Glomerular visceral epithelial cell (primary cell): ENCODE results near the gene NR1H4.
"Not testable (repeated sequence)": the region's sequence is repeated elsewhere in the genome, so short reads cannot be mapped to it uniquely, and the experiment has no call there.

Experiments used
- DNase-seq: peaks from one replicate; pipeline ENCODE4 v3.0.0-alpha.2; 2016; ENCODE audit errors: extremely low spot score

The NR1H4 gene

DNA sequence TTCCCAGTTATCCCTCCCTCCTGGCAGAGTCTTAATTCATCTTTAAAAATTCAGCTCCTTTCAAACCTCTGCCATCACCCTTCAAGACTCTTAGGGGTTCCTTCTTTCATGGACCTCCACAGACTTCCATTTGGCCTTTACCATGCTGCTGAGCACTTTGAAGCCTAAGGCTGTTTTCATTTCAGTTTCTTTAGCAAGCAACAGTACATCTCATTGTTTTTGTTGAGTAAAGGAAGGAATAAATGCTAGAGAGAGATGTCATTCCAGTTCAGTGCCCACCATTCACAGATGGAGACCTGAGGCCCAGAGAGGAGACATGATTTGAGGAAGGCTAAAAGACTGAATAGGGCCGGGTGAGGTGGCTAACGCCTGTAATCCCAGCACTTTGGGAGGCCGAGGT lies 98.5 kb downstream of the NR1H4 start:
- DNase-seq, result no peak

DNA sequence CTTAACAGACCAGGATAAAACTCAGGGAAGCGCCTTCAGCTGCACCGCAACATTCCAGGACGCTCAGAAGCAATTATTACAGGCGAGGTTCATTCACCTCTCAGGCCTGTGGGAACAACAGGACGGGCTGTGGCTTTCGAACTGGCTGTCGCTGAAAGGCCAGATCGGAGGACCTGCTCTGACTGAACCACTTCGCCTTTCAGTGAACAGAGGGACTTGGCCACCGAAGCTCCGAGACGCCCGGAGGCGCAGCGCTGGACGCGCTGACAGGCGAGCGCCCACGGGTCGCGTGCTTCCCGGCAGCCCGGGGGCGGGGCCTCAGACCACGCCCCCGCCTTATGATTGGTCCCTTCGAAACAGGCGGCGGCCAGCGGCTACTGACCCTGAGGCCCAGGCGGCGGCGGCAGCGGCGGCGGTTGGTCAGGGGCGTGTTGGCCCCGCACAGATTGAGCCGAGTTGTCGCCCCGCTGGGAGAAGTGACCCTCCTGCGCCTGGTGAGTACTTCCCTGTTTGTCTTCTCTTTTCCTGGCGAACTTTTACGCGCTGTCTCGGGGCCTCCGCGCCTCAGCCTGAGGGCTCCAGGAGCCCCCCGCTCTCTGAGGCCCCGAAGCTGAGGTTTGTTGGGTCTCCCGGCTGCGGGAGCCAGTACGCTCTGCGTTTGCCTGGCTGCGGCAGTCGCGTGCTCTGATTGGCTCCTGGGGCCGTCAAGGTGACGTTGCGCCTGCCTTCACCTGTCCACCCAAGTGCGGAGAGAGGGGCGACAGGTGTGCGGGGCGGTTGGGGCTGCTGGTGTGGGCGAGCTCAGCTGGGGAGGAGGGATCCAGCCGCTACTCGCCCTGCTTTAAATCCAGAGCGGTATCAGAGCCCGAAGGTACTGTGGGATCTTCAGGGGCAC lies 99.9 kb downstream of the NR1H4 start, which contains the start of gene GAS2L3:
Gene GAS2L3, plus strand, starts transcription at position 393 of the 895 bp plus-strand sequence. CDS start 21,221 bp downstream, outside the sequence.
- DNase-seq, result peak; percentile 88

DNA sequence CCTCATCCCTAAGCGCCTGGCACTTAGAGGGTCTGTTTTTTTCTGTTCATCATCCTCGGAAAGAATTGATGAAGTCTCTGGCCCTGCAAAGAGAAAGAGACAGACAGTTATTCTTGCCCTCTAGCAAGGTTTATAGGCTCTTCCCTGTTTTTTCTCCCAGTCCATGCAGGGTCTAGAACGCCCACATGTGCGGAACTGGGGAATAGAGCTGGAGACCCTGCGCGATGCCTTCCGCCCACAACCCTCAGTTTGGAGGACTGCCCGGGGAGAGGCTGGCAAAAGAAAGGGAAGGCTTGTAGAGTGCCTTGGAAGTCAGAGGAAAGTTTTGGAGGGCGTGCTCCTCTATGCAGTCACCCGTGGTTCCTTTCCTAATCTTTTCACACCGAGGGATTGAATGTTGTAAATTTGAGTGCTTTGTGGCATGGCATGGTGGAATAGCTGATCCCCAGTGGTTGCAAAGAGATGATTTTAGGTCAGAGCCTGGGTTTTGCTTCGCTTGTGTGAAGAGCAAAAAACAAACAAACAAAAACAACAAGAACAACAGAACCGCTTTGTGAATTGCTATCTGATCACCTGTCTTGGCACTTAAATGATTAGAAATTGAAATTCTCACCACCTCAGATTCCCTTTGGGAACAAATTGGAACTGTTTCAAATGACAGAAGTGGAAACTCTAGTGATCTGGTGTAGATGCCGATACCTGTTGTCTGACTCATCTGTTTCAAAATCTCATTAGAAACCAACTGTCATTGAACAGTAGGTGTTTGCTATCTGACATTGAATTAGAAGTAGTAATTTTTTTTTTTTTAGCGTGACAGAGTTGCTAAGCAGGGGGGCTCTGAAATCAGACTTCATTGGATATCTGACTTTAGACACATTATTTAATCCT lies 100.8 kb downstream of the NR1H4 start:
- peak; percentile 42 for DNase-seq

DNA sequence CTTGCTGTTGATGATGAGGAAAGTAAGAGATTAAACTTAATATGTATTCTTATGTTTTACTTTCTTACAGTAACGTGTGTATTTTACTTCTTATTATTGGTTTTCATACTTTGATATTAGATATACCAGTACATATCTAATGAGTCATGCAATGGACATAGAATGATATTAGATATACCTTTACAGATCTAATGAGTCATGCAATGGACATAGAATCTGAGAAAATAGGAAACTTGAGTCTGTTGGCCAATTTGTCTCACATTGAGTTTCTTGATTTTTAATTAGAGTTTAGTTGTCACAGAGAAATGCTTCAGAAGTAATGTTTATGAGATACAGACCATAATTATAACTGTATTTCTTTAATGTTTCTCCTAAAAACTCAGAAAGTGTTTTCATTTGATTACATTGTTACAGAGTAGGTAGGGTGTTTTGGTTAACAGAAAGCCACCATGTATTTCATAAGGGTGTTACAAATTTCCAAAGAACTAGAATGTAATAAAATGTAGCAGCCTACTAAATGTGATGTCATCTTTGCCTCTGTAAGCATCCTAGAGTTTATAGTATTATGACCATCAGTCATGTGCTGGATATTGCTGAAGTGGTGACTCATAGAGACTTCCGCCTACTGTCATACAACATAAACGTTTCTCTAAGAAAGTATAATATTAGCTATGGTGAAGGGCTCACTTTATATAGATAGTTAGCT lies 102.8 kb downstream of the NR1H4 start:
- peak; percentile 63 for DNase-seq

DNA sequence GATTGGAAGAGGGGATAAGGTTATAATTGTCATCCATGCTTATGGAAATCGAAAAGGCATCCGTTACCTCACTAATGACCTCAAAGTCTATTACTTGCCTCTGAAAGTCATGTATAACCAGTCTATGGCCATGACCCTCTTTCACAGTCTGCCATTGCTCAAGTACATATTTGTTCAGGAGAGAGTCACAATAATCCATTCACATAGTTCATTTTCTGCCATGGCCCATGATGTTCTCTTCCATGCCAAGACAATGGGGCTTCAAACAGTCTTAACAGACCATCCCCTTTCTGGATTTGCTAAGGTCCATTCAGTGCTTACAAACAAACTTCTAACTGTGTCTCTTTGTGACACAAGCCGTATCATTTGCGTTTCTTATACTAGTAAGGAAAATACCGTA lies 105.3 kb downstream of the NR1H4 start:
- DNase-seq, result no peak

DNA sequence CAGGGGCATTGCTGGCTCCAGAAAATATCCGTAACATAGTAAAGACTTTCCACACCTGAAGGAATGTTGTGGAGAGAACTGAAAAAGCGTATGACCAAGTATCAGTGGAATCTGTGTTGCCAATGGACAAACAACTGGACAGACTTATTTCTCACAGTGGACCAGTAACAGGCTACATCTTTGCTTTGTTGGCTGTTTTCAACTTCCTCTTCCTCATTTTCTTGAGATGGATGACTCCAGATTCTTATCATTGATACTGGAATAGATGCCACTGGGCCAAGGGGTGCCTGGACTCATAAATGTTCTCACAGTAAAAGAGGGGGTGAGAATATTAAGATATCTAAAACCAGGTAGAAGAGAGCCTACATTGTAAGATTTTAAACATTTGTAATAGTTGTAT lies 106.2 kb downstream of the NR1H4 start:
- DNase-seq, result no peak

DNA sequence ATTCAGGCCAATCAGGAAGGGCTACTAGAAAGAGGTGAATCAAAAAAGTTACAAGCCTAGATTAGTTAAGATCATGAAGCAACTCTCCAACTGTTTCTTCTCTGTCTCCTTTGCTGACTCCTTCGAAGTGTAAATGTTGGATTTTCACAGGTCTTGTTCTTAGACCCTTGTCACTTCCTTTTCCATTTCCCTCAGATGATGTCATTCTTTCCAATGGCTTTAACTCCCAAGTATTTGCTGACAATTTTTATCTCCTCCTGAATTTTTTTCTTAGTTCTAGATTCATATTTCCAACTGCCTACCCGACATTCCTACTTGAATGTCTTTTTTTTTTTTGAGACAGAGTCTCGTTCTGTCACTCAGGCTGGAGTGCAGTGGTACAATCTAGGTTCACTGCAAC lies 110.6 kb downstream of the NR1H4 start:
- DNase-seq, result no peak

DNA sequence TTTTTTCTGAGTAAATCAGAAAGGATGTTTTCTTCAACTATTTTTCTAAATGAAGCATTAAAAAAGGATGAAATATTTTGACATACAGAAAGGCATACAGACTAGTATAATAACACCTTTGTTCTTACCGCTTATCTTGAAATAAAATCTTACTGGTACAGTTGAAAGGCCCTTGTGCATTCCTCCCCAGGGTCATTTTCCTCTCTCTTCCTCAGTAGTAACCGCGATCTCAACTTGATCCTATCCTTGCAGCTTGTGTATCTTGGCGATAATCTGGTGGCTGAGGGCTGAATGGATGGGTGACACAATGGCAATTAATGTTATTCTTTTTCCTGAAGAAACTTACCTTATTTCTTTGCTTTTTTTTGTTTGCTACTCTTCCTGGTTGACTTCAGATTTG lies 118.3 kb downstream of the NR1H4 start:
- no peak for DNase-seq

DNA sequence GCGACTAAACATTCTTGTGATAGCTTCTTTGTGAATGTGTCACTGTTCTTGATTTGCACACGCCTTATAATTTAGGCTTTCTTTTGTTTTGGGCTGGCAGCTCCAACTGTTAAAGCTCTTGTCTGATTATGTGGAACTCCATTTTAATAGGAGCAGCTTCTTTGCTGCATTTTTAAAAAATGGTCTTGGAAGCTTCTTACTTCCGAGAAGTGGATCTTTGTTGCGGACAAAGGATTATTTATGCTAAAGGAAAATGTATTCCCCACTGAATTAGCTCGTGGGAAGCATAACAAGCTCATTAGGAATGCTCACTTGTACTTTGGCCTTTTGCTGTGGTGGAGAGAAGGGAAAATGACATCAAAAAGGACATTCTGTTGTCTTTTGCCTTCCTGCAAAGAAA lies 119.8 kb downstream of the NR1H4 start:
- peak; percentile 4 for DNase-seq

DNA sequence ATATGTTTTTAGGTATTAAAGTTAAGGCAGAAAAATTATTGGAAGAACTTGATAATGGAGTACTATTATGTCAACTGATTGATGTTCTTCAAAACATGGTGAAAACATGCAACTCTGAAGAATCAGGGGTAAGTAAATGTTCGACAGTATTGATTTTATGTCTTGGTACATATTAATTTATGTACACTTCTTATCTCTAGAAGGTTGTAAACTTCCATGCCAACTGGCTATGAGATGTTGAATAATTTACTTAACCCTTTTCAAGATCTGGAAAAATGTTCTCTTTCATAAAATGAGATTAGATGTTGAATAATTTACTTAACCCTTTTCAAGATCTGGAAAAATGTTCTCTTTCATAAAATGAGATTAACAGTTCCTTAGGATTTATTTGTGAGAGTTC lies 128.0 kb downstream of the NR1H4 start:
- DNase-seq, result no peak

DNA sequence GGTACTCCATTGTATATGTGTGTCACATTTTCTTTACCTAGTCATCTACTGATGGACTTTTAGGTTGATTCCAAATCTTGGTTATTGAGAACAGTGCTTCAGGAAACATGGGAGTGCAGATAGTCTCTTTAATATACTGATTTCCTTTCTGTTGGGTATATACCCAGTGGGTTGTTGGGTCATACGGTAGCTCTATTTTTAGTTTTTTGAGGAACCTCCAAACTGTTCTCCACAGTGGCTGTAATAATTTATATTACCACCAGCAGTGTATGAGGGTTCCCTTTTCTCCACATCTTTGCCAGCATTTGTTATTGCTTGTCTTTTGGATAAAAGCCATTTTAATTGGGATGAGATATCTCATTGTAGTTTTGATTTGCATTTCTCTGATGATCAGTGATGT lies 129.3 kb downstream of the NR1H4 start:
- DNase-seq, result not testable (repeated sequence)

DNA sequence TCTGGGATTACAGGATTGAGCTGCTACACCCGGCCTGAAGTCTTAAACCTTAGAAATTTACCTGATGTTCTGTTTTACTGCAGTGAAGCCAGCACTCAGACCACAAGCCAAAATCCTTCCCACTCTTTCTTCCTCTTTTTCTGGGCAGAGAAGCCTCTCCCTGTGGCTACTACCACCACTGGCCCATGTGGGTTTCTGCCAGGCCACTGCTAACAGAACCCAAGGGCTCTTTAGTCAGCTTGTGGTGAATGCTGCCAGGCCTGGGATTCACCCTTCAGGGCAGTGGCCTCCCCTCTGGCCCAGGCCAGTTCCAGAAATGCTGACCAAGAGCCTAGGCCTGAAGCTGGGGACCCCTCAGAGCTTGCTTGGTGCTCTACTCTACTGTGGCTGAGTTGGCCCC lies 135.1 kb downstream of the NR1H4 start:
- no peak for DNase-seq

DNA sequence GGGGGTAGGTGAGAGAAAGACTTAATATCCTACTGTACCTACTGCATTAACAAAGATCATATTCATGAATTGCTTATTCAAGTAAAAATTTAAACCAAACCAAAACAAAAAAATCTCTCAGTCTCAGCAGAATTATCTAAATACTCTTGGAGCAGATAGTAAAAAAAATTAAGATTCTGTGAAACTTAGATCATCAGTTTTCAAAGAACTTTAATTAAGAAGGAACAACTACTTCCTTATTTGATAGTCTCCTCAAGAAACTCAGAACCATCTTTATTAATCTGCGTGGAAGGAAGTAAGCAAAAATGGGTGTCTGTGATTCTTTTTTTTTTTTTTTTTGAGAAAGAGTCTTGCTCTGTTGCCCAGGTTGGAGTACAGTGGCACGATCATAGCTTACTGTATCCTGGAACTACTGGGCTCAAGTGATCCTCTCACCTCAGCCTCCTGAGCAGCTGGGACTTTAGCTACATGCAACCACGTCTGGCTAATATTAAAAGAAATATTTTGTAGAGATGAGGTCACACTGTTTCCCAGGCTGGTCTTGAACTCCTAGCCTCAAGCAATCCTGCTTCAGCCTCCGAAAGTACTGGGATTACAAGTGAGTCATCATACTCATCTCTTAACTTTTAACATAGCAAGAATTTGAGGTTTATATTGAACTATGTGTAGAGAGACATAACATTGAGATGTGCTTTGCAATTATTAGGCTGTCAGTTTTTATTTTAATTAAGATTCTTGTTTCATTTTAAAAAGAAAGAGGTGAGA lies 137.2 kb downstream of the NR1H4 start:
- no peak for DNase-seq

DNA sequence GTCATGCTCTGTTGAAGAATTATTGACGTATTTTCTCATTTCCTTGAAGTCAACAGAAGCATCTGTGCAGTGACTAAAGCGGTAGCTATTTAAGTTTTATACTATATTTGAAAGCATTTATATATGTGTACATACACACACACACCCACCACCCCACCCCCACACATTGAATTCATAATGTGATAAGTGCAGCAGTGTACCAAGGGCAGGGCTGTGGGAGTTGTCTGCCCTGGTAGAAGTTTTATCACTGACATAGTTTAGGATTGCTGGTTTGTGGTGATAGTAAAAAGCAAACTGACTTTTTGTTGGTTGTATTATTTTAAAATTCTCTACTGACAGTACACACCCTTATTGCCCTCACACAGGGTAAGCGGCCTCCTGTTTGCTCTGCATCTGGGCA lies 138.9 kb downstream of the NR1H4 start:
- no peak for DNase-seq
